Subcutaneous adipose tissue (tissue), 4 donors: Measurements from ENCODE around the gene C5orf63. TPM values are rescaled to one million over a fixed set of nuclear protein-coding genes. Genes with fewer than 3 reads are reported as not detected.

Source experiments
- total RNA-seq, 4 donors: library from RNA; depleted of rRNA; stranded (reverse); fragments of >200 nt; gene quantifications; one replicate each; pipeline ENCODE4 v1.1.0, GENCODE V29; 2016
- TF ChIP-seq, protein P1 (sequence below): fragments of 450-650 bp; IDR thresholded peaks from one replicate; pipeline ENCODE4 v1.5.1; 2016; ENCODE audit warnings: low read depth, mild to moderate bottlenecking, control low read depth, antibody characterized with exemption, moderate library complexity

Gene C5orf63
- 1 to 10 TPM; 2.1 to 4.7 (median 2.5) TPM for total RNA-seq

DNA sequence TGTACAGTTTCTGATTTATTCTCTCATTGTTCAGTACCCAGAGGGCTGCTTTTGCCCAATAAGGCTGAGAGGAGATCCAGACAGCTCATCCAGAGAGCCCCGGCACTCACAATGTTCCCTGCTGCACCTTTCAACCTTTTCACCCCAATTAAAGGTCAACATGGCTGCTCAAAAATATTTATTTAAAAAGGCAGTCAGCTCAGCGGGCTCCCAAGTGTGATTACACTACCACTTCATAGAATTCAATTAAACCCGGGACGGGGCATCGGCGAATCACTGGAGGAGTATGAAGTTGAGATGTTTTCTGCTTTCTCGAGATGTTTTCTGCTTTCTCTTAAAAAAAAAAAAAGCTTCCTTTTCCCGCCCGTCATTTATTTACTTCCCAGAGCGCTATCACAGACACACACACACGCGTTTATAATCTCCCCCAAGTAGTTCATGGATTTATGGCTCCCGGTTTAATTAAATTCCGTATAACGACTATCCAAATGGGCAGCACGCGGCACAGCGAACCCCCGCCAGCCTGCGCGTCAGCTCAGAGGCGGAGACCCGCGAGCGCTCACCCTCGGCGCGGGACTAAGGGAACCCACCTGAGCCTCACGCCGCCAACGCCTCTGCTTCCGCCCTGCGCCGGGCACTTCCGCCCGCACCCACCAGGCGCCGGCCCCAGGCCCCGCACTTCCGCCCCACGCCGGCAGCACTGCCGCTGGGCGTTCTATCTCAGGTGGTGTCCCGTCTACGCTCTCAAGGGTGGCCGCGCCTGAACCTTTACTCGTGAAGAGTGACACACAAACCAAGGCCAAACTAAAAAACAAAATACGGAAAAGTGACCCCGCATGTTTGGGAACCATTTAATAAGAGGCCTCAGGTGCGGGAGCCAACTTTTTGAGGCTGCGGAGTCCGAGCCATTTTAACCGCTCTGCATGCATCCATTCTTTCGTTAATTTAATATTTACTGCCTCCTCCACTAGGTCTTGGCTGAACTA is at the start of gene C5orf63:
Gene C5orf63 (minus strand): TSS at position 642 of the 986 bp plus-strand sequence. CDS start 14,507 bp downstream, outside the sequence.
- TF ChIP-seq, protein P1, sequence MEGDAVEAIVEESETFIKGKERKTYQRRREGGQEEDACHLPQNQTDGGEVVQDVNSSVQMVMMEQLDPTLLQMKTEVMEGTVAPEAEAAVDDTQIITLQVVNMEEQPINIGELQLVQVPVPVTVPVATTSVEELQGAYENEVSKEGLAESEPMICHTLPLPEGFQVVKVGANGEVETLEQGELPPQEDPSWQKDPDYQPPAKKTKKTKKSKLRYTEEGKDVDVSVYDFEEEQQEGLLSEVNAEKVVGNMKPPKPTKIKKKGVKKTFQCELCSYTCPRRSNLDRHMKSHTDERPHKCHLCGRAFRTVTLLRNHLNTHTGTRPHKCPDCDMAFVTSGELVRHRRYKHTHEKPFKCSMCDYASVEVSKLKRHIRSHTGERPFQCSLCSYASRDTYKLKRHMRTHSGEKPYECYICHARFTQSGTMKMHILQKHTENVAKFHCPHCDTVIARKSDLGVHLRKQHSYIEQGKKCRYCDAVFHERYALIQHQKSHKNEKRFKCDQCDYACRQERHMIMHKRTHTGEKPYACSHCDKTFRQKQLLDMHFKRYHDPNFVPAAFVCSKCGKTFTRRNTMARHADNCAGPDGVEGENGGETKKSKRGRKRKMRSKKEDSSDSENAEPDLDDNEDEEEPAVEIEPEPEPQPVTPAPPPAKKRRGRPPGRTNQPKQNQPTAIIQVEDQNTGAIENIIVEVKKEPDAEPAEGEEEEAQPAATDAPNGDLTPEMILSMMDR, result no peak

DNA sequence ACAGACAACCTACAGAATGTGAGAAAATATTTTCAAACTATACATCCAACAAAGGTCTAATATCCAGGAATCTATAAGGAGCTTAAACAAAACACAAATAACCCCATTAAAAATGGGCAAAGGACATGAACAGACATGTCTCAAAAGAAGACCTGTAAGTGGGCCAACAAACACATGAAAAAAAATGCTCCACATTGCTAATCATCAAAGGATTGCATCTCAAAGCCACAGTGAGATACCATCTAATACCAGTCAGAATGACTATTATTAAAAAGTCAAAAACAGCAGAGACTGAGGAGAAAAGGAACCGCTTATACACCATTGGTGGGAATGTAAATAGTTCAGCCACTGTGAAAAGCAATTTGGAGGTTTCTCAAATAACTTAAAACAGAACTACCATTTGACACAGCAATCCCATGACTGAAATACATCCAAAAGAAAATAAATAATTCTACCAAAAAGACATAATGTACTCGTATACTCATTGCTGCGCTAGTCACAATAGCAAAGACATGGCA is 39.1 kb upstream of the C5orf63 start:
- TF ChIP-seq, protein P1, result no peak

DNA sequence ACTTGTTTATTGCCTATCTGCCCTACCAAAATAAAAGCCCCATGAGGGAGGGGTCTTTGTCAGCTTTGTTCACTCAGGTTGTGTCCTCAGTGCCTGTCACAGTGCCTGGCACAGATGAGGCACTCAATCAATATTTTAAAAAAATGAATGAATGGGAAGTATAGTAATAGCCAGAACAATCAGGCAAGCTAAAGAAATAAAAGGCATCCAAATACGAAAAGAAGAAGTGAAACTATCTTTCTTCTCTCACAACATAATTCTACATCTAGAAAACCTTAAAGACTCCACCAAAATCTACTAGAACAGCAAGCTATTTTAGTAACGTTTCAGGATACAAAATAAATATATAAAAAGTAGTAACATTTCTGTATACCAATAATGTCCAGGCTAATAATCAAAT is 37.8 kb upstream of the C5orf63 start:
- TF ChIP-seq, protein P1, result no peak

DNA sequence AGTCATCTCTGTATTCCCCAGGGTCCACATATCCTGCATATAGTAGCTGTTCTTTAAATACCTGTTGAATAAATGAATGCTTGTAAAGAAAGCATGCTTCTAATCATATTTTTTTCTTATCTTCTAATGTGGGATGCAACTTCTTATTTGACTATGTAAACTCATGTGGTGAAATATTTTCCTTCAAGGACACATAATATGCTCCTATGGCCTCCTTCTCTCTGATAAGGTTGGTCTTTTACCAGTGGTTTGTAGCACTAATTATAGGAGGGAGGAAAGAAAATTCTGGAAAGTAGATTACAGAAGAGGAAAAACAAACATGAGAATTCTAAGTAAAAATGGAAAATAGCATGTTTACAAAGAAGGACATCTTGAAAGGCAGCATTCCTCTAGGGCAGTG is 28.6 kb upstream of the C5orf63 start:
- TF ChIP-seq, protein P1, result no peak

DNA sequence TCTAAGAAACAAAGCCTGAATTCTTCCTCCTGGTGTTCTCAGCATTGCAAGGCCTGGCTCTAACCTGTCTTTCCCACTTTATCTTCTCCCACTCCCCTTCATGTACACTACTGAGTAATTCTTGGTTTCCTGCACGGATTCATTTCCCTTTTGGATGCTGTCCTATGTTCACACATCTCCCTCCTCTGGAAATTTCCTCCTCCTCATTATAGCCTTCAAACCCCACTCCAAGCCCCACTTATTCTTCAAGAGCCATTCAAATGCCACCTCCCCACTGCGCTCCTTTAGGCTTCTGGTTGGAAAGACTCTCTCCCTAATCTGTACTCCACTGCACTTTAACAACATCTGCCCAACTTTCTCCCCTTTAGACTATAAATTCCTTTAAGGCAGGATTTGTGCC is 28.2 kb upstream of the C5orf63 start:
- TF ChIP-seq, protein P1, result no peak

DNA sequence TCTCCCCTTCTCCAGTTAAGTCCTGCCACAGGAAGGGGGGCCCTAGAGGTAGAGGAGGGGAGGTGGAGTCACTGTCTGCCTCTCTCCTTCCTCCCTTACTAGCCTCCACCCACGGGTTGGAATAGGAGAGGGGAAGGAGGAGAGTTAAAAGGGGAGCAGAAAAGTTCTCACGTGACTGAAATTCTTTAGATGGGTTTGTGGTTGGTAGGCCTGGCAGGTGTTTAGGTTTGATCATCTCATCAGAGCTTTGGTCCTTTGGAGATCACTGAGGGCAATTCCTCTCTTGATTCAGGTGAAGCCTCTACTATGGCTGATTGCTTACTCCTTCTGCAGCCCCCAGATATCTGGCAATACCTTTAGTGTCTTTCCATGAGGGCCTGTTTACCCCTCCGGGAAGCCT is 24.9 kb upstream of the C5orf63 start:
- TF ChIP-seq, protein P1, result no peak

DNA sequence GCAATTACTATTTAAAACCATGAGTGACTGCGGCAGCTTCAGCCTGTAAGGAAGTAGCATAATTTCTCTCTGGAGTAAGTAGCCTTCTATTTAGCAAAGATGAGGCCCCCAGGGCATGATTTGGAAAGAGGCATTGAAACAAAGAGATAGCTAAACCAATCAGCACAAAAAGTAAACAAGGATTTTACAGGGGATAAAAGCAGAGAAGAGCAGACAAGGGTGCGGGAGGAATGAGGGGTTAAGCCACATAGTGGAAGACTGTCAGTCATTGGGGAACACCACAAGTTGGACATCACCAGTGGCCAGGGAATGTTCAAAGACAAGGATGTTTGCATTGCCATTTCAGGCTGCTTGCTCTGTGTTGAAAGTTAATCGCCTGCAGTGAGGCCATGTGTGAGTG is 24.0 kb upstream of the C5orf63 start:
- TF ChIP-seq, protein P1, result no peak
